CD4-positive, alpha-beta T cell treated with Interleukin-17A for 4 hours (primary cell): Measurements from ENCODE around the gene CHRFAM7A.
"Not testable (repeated sequence)": the region's sequence is repeated elsewhere in the genome, so short reads cannot be mapped to it uniquely, and the experiment has no call there.

Experiments used
- DNase-seq: peaks from one replicate; pipeline ENCODE4 v3.0.0-alpha.2; 2020; ENCODE audit warnings: mixed read lengths

The CHRFAM7A gene

DNA sequence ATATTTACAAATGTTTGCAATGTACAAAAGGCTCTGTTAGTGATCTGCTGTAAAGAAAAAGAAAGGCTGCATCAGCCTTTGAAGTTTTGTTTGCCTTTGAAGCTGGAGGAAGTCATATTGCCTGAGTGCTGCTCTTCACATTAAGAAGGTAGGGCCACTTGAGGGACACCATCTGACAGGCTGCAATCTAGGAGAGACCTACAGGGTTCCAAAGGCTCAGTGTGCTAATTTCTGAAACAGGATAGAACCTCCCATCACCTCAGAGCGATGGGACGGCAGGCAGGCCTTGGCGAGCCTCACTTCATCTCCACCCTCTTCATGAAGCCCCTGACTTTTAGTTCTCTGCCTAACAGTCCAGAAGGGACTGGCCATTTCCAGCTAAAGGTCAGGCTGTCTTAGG is 77.6 kb downstream of the CHRFAM7A start:
- not testable (repeated sequence) for DNase-seq

DNA sequence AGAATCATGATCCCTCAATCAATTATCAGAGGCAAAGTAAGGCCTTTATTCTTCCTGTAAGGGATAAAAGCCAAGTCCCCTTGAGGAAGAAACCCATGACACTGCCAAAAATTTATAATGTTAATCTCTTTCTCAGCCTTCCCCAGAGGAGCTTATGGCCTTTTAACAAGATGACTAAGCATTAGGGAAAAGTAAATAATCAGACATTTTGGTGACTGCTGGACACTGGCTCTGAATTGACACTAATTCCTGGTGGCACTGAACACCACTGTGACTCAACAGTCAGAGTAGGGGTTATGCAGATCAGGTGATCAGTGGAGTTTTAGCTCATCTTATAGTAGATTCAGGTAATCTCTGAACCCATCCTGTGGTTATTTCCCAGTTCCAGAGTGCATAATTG is 82.8 kb downstream of the CHRFAM7A start:
- DNase-seq, result not testable (repeated sequence)
